Activated CD8-positive, alpha-beta memory T cell treated with anti-CD3 and anti-CD28 coated beads, Interleukin-2, amount 50 U/mL, for 1 hour (primary cell): Measurements from ENCODE around the gene GABRE.
"Not testable (repeated sequence)": the region's sequence is repeated elsewhere in the genome, so short reads cannot be mapped to it uniquely, and the experiment has no call there.

Experiments
- DNase-seq: peaks from one replicate; pipeline ENCODE4 v3.0.0-alpha.2; 2020; ENCODE audit errors: extremely low read depth

The GABRE gene

DNA sequence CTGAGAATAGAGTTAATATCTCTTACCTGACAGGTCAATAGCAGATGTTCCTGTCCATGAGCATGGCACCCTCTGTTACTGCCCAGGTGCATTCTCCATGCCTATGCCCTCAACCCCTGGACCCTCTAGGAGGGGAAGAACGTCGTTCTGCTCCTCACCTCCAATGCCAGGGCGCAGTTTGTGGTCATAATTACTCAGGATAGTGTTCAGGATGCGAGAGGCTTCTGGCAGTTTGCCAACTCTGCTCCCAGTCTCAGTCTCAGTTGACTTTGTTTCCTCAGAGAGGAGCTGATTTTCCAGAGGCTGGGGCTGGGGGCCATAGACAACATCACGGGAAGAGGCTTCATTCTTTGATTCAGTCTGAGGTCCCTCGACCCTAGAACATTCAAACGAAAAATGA is 4.4 kb downstream of the GABRE start:
- no peak for DNase-seq

DNA sequence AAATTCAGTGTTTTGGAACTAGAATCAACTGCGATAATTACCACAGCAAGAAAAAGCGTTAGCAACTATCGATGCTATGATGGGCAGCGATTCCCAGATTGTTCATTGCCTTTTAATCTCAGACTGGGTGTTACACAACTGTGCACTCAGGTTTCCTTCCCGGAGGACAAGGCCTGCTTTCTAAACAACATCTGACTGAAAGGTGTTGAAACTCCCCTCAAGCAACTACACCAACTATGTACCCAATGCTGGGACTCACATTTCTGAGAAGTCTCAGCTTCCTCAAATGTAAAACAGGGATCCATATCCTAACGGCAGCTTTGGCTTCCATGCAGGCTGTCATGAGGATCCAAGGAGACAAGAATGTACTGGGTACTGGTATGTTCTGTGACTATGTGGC is 8.2 kb downstream of the GABRE start:
- no peak for DNase-seq

DNA sequence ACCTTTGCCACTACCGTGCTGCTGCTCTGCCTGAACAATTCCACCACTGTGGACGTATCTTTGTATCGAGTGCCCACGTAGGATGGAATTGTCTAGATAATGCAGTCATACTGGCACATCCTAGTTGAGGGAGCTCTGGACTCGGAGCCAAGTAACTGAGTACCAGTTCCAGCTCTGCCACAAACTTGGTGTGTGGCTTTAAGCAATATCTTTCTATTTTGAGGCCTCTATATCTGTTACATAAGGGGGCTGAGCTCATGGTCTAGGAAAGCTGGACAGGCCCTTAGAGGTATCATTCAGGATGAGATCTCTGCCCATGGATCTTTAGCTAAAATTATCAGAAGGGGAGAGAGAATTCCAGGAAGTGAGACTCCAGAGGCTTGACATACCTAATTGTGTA is 12.4 kb downstream of the GABRE start:
- no peak for DNase-seq

DNA sequence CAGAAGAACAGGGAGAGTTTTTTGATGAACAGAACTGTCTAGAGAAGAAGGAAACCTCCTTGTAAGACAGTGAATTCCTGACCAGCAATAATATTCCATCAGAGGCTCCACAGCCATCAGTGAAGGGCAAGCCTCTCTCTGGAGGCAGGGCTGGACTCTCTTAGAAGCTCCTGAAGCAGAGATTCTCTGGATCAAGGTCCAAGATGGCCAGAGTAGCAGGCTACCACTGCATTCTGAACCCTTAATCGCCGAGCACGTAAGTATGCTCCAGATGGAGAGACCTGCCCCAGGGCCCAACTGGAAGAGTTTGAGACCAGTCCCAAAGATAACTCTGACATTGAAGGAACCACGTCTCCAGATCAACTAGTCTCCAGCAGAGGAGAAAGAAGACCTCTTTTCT is 16.4 kb downstream of the GABRE start:
- DNase-seq, result no peak

DNA sequence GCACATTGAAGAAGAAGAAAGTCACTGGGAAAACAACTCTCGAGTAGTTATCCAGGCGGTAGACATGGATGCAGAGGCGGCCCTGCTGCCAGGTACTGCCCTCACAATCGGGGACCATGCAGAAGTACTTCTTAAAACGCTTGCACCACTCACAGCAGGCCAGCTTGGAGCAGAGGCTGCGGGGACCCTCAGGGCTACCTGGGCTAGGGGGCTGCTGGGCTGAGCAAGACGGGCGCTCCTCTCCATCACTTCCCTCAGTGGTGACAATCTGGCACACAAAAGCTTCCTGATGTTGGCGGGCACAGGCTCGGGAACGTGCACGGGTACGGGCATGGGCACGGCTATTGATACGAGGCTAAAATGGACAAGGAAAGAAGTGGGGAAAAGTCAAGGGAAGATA is 19.7 kb downstream of the GABRE start:
- DNase-seq, result no peak

DNA sequence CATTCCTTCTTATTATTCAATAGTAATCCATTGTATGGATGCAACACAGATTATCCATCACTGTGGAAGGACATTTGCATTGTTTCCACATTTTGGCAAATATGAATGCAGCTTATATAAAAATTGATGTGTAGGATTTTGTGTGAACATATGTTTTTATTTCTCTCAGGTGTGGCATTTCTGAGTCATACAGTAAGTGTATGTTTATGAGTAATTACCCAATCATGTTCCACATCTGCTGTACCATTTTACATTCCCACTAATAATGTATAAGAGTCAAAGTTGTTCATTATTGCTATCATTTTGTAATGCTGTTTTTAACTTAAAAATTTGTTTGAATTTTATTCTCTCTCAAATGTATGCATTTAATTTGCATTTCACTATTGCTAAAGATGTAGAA is 36.3 kb downstream of the GABRE start:
- no peak for DNase-seq

DNA sequence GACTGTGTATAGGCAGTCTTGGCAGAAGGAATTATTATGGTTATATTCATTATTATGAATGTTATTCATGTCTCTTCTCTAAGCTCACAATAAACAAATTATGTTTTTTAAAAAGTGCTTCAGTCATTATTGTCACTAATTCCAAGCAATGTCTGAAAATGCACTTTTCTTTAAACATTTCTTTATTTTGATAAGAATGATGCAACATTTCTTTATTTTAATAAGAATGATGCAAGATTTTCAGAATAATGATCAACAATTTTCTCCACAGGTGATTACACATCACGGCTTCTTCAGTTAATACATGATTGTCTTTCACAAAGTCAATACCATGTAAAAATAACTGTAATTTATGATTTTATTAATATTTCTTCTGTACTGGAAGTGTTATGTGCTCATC is 39.1 kb downstream of the GABRE start:
- DNase-seq, result no peak

DNA sequence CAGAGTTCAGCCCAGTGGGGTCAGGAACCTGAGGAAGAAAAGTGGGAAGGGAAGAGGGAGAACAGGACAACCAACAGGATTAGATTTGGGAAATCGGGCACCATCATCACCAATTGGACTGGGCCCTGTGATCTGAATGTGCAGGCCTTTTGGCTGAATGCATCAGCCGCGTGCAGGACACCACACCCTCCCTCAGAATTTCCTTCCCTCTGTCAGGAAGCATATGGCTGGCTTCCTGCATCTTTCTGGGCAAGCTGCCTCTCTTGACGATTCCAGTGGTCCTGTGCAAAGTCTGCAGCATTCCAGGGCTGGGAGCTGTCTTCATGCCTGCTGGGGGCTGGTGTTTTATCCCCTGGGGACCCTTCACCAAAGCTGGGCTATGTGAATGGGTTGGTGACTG is 45.4 kb downstream of the GABRE start:
- no peak for DNase-seq

DNA sequence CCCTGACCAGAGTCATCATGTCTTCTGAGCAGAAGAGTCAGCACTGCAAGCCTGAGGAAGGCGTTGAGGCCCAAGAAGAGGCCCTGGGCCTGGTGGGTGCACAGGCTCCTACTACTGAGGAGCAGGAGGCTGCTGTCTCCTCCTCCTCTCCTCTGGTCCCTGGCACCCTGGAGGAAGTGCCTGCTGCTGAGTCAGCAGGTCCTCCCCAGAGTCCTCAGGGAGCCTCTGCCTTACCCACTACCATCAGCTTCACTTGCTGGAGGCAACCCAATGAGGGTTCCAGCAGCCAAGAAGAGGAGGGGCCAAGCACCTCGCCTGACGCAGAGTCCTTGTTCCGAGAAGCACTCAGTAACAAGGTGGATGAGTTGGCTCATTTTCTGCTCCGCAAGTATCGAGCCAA is 50.8 kb downstream of the GABRE start:
- no peak for DNase-seq

DNA sequence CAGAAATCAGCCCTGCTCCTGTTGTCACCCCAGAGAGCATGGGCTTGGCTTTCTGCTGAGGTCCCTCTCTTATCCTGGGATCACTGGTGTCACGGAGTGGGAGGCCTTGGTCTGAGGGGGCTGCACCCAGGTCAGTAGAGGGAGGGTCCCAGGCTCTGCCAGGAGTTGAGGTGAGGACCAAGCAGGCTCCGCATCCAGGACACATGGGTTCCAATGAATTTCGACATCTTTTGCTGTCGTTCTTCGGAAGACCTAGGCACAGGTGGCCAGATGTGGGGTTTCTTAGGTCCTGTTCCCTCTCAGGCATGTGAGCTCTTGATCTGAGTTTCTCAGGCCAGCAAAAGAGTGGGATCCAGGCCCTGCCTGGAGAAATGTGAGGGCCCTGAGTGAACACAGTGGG is 51.8 kb downstream of the GABRE start:
- DNase-seq, result no peak

DNA sequence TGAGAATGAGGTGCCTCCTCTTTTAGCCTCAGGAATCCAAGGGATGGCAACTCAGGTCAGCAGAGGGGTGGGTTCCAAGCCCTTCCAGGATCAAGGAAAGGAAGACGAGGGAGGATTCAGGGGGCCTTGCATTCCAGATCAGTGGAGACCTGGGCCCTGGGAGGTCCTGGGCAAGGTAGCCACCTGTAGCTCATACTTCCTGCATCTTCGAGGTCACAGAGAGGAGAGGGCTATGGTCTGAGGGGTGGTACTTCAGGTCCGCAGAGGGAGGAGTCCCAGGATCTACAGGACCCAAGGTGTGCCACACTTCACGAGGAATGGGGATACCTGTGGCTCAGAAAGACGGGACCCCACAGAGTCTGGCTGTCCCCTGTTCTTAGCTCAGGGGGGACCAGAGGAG is 52.6 kb downstream of the GABRE start:
- no peak for DNase-seq

DNA sequence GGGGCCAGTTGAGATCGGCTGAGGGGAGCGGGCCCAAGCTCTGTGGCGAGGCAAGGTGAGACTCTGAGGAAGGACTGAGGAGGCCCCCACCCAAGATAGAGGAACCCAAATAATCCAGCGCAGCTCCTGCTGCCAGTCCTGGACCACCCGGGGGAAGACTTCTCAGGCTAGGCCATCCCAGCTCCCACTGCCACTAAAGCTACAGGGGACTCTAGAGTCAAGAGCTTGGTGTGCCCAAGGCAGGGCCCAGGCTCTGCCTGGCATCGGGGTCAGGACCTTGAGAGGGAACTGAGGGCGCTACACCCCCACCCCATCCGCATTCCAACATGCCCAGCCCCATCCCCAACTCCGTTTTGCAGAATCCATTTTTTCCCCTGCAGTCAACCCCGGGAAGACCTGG is 53.2 kb downstream of the GABRE start:
- no peak for DNase-seq

DNA sequence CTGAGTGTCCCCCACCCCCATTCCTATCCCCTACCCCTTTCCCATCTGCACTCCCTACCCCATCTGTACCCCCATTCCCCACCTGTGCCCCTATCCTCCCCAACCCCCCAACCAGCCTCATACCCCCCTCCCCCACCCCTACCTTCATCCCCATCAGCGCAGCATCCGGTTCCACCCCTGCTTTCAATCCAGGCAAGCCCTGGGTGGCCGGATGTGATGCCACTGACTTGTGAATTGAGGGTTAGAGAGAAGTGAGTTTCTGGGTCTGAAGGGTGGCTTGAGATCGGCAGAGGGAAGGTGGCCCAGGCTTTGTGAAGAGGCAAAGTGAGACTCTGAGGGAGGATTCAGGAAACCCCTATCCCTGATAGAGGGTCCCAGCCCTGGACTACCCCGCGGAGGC is 53.9 kb downstream of the GABRE start:
- DNase-seq, result no peak

DNA sequence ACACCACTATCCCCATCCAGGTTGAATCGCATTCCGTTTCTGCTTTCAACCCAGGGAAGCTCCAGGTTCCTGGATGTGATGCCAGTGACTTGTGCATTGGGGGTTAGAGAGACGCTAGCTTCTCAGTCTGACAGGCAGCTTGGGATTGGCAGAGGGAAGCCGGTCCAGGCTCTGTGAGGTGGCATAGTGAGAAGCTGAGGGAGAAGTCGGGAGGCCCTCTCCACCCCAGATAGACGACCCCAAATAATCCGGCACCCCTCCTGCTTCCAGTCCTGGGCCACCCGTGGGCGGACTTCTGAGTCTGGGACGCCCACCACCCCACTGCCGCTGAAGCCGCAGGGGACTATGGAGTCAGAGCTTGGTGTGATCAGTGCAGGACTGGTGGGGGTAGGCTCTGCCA is 54.4 kb downstream of the GABRE start:
- no peak for DNase-seq

DNA sequence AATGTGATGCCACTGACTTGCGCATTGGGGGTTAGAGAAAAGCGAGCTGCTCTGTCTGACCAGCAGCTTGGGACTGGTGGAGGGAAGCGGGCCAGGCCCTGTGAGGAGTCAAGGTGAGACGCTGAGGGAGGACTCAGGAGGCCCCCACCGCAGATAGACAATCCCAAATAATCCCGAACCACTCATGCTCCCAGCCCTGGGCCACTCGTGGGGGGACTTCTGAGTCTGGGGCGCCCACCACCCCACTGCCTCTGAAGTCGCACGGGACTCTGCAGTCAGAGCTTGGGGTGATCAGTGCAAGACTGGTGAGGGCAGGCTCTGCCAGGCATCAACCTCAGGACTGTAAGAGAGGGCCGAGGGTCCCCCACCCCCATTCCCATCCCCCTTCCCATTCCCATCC is 54.9 kb downstream of the GABRE start:
- no peak for DNase-seq

DNA sequence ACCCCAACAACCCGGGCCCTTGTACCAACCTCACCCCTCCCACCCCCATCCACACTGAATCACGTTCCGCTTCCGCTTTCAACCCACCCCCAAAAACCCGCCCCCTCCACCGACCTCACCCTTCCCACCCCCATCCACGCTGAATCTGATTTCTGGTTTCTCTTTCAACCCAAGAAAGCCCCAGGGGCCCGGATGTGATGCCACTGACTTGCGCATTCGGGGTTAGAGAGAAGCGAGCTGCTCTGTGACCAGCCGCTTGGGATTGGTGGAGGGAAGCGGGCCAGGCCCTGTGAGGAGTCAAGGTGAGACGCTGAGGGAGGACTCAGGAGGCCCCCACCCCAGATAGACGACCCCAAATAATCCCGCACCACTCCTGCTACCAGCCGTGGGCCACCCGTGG is 55.7 kb downstream of the GABRE start:
- not testable (repeated sequence) for DNase-seq

DNA sequence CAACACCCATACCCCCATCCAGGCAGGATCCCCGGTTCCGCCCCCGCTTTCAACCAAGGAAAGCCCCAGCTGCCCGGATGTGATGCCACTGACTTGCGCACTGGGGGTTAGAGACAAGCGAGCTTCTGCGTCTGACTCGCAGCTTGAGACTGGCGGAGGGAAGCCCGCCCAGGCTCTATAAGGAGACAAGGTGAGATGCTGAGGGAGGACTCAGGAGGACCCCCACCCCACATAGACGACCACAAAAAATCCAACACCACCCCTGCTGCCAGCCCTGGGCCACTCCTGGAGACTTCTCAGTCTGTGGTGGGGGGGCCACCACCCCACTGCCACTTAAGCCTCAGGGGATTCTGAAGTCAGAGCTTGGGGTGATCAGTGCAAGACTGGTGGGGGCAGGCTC is 61.7 kb downstream of the GABRE start, which contains the start of gene MAGEA4:
Gene MAGEA4, plus strand, starts transcription at position 110 of the 400 bp plus-strand sequence. CDS start 10,776 bp downstream, outside the sequence.
- no peak for DNase-seq

DNA sequence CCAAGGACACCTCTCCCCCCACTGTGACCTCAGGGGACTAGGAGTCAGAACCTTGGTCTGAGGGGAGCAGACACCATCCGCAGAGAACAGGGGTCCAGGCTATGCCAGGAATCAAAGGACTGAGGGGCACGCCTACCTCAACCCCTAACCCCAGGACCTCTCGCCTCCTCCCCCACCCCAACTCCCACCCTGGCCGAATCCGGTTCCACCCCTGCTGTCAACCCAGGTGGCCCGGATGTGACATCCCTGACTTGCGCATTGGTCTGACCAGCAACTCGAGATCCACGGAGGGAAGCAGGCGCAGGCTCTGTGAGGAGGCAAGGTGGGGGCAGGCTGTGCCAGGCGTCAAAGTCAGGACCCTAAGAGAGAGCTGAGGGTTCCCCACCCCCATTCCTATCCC is 62.3 kb downstream of the GABRE start:
- DNase-seq, result no peak

DNA sequence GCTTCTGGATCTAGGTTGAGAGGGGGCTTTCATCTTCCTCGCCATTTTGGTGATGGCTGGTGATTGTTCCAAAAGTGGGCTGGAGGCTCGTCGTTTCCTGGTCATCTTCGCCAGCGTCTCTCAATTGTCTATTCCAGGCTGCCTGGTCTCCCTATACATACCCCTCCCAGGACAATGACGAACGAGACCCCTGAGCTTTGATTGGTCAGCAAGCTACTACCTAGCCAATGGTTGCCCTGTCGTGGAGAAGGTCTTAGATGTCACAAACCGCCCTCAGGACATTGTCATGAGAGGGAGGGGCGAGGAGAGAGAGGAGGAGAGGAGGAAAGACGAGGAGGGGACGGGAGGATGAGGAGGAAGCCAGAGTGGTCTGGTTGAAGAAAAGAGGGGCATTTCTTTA is 69.5 kb downstream of the GABRE start:
- DNase-seq, result no peak
